Subcutaneous preadipocyte (primary cell): Measurements from ENCODE around the gene KEL. TPM values are rescaled to one million over a fixed set of nuclear protein-coding genes. Genes with fewer than 3 reads are reported as not detected.

Experiments
- total RNA-seq: library from RNA; depleted of rRNA; stranded (reverse); fragments of >200 nt; gene quantifications from 2 replicates; pipeline ENCODE4 v1.2.3, GENCODE V29; 2012

KEL gene, protein sequence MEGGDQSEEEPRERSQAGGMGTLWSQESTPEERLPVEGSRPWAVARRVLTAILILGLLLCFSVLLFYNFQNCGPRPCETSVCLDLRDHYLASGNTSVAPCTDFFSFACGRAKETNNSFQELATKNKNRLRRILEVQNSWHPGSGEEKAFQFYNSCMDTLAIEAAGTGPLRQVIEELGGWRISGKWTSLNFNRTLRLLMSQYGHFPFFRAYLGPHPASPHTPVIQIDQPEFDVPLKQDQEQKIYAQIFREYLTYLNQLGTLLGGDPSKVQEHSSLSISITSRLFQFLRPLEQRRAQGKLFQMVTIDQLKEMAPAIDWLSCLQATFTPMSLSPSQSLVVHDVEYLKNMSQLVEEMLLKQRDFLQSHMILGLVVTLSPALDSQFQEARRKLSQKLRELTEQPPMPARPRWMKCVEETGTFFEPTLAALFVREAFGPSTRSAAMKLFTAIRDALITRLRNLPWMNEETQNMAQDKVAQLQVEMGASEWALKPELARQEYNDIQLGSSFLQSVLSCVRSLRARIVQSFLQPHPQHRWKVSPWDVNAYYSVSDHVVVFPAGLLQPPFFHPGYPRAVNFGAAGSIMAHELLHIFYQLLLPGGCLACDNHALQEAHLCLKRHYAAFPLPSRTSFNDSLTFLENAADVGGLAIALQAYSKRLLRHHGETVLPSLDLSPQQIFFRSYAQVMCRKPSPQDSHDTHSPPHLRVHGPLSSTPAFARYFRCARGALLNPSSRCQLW
- not detected in 2 replicates for total RNA-seq

GRCh38 chr7:142961973-142962926, at the start of gene KEL:
TSS of gene KEL (minus strand) at chr7:142962363. CDS start at chr7:142962206, 157 bp downstream.

DNA sequence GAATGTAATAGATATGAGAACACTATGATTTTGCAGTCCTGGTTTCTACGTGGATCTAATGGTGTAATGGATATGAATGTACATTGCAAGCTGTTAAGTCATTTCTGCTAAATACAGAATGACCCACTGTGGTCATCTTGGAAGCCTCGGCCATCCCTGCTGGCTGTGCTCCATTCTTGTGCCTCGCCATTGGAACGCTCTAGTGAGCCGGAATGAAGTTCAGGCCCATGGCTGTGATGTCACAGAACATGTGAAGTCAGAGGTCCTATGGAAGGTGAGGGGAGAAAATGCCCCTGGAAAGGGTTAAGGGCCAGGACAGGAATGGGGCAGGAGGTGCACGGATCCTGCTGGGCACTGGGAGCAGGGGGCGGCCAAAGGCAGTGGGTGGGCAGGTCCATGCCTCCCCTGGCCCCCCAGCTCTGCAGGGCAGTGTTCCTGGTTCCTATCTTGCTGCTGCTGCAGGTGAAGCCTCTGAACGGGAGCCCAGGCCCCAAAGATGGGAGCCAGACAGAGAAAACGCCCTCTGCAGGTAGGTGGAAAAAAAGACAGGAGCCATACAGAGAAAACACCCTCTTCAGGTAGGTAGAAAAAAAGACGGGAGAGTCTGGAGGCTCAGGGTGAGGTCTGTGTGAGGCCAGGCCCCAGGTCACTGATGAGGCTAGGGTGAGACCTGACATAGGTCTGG, 22.8 kb downstream of the KEL start, which contains the start of gene LLCFC1:
Gene LLCFC1, plus strand, starts transcription at position 259 of the 685 bp plus-strand sequence. Its CDS starts 138 bp downstream, at position 397.

GRCh38 chr7:142933624-142934023, 28.5 kb downstream of the KEL start, which contains the start of gene TRPV5:
TSS of gene TRPV5 (minus strand) at chr7:142933746. CDS start at chr7:142933459, 287 bp downstream.

Other genes with a start within 250 kb of the KEL start
- gene PRSS1, start 212.9 kb downstream of the KEL start, total RNA-seq: not detected in 2 replicates
- not detected in 2 replicates for gene PRSS2, start 191.4 kb downstream of the KEL start, total RNA-seq
- gene EPHB6, start 107.3 kb downstream of the KEL start, total RNA-seq: 3.1 and 12.1 TPM in 2 replicates
- gene TRPV6, start 76.6 kb downstream of the KEL start, total RNA-seq: not detected in 2 replicates
- not detected in 2 replicates for gene TRPV5, start 28.6 kb downstream of the KEL start, total RNA-seq
- not detected in 2 replicates for gene LLCFC1, start 22.9 kb downstream of the KEL start, total RNA-seq
- not detected in 2 replicates for gene OR9A2, start 64.8 kb upstream of the KEL start, total RNA-seq
- not detected in 2 replicates for gene OR6V1, start 90.0 kb upstream of the KEL start, total RNA-seq
- not detected in 2 replicates for gene PIP, start 169.7 kb upstream of the KEL start, total RNA-seq
- gene TAS2R39, start 221.1 kb upstream of the KEL start, total RNA-seq: not detected in 2 replicates